HepG2 (cell line): ENCODE measurements around the gene CDNF. TPM values are rescaled to one million over a fixed set of nuclear protein-coding genes. Genes with fewer than 3 reads are reported as not detected.

Experiments
- DZIP1 ChIP-seq: sonication (generic); formaldehyde crosslinking; IDR thresholded peaks from 2 replicates; pipeline ENCODE4 v1.5.0; 2020; ENCODE audit warnings: mild to moderate bottlenecking, missing genetic modification reagents
- EED ChIP-seq: sonication (generic); formaldehyde crosslinking; IDR thresholded peaks from 2 replicates; pipeline ENCODE4 v1.5.0; 2020; ENCODE audit warnings: mild to moderate bottlenecking, missing genetic modification reagents
- GLI4 ChIP-seq: sonication (generic); formaldehyde crosslinking; IDR thresholded peaks from 2 replicates; pipeline ENCODE4 v1.5.1; 2020; ENCODE audit warnings: missing genetic modification reagents, mild to moderate bottlenecking, moderate library complexity, borderline replicate concordance
- HNF1B ChIP-seq: sonication (generic); formaldehyde crosslinking; IDR thresholded peaks from 2 replicates; pipeline ENCODE4 v1.5.1; 2020; ENCODE audit warnings: mild to moderate bottlenecking, moderate library complexity, missing genetic modification reagents
- KAT7 ChIP-seq: IDR thresholded peaks from 2 replicates; pipeline ENCODE4 v1.6.1; 2018; ENCODE audit warnings: borderline replicate concordance, missing compliant biosample characterization
- KLF6 ChIP-seq: IDR thresholded peaks from 2 replicates; pipeline ENCODE4 v1.8.0; 2016; ENCODE audit warnings: missing biosample characterization, missing genetic modification reagents
- MTA1 ChIP-seq: sonication (generic); formaldehyde crosslinking; IDR thresholded peaks from 2 replicates; pipeline ENCODE4 v1.4.0; 2020; ENCODE audit warnings: missing genetic modification reagents, mild to moderate bottlenecking, borderline replicate concordance
- NFE2L1 ChIP-seq: sonication (generic); formaldehyde crosslinking; IDR thresholded peaks from 2 replicates; pipeline ENCODE4 v1.4.0; 2020; ENCODE audit warnings: missing genetic modification reagents, mild to moderate bottlenecking, borderline replicate concordance
- NFKB2 ChIP-seq: sonication (generic); formaldehyde crosslinking; IDR thresholded peaks from 2 replicates; pipeline ENCODE4 v1.4.0; 2020; ENCODE audit warnings: missing genetic modification reagents, borderline replicate concordance
- NONO ChIP-seq, 2 experiments: fragments of 450-650 bp in 1 of 2; sonication (generic) in 1 of 2; formaldehyde crosslinking in 1 of 2; IDR thresholded peaks in 1 of 2; conservative IDR thresholded peaks in 1 of 2; 2 replicates each; pipeline versions ENCODE4 v1.6.1 to v1.8.0; 2017 to 2022; ENCODE audit warnings: mild to moderate bottlenecking in 1 of 2, missing genetic modification reagents in 1 of 2, moderate library complexity in 1 of 2
- NRL ChIP-seq: sonication (generic); formaldehyde crosslinking; IDR thresholded peaks from 2 replicates; pipeline ENCODE4 v1.5.0; 2020; ENCODE audit warnings: missing genetic modification reagents, mild to moderate bottlenecking, moderate library complexity, borderline replicate concordance
- POGK ChIP-seq: sonication (generic); formaldehyde crosslinking; conservative IDR thresholded peaks from 2 replicates; pipeline ENCODE4 v1.8.0; 2022; ENCODE audit warnings: mild to moderate bottlenecking, moderate library complexity, missing genetic modification reagents
- REL ChIP-seq: sonication (generic); formaldehyde crosslinking; conservative IDR thresholded peaks from 2 replicates; pipeline ENCODE4 v1.8.0; 2022; ENCODE audit warnings: mild to moderate bottlenecking, missing genetic modification reagents, moderate library complexity
- TCF7 ChIP-seq: sonication (generic); IDR thresholded peaks from 2 replicates; pipeline ENCODE4 v1.6.1; 2016; ENCODE audit warnings: antibody characterized with exemption, low read depth
- ZNF766 ChIP-seq: sonication (generic); formaldehyde crosslinking; IDR thresholded peaks from 2 replicates; pipeline ENCODE4 v1.5.0; 2020; ENCODE audit warnings: missing genetic modification reagents, borderline replicate concordance
- ZNF816 ChIP-seq: sonication (generic); formaldehyde crosslinking; IDR thresholded peaks from 2 replicates; pipeline ENCODE4 v1.8.0; 2022; ENCODE audit warnings: missing genetic modification reagents, mild to moderate bottlenecking, borderline replicate concordance
- polyA plus RNA-seq, 8 experiments: library from polyadenylated mRNA; depleted of rRNA in 3 of 8; stranded (reverse) in 7 of 8; unstranded in 1 of 8; fragments of >200 nt; fragmentation: Illumina TruSeq in 4 of 8; extraction: Trizol in 4 of 8; gene quantifications; 2 replicates each; pipeline versions ENCODE4 v1.2.1 to v1.2.3, GENCODE V29; 2011 to 2016; ENCODE audit warnings: low read depth in 4 of 8, missing spikeins in 1 of 8, mixed read lengths in 1 of 8; ENCODE audit not compliant: insufficient read depth in 1 of 8
- total RNA-seq, 5 experiments: library from RNA; depleted of rRNA; stranded (reverse); fragments of >200 nt; fragmentation: Illumina TruSeq; extraction: Trizol; gene quantifications; 2 replicates each; pipeline ENCODE4 v1.2.3, GENCODE V29; 2016; ENCODE audit warnings: low read depth in 1 of 5

The CDNF gene
- total and polyA plus RNA-seq, 2 of the 13 experiments (the other 11 are each of a cell fraction or from before 2014, with no cell fraction given), result 0.29 to 0.33 TPM

- TF ChIP-seq DZIP1 (CRISPR knock-in tag) (peak; percentile 81; the same call in 1 of the 2 replicates), TCF7 (0 out of 2 replicates have a peak, but pooled peaks have one; percentile 5), GLI4 (CRISPR knock-in tag) (0 out of 2 replicates have a peak, but pooled peaks have one; percentile 11), HNF1B (CRISPR knock-in tag) (0 out of 2 replicates have a peak, but pooled peaks have one; percentile 22), NFE2L1 (CRISPR knock-in tag) (0 out of 2 replicates have a peak, but pooled peaks have one; percentile 32), MTA1 (CRISPR knock-in tag) (no peak), KAT7 (CRISPR knock-in tag) (peak; percentile 16; the same call in 1 of the 2 replicates), ZNF816 (CRISPR knock-in tag) (0 out of 2 replicates have a peak, but pooled peaks have one; percentile 36), NRL (CRISPR knock-in tag) (peak; percentile 86; the same call in 1 of the 2 replicates), EED (CRISPR knock-in tag) (0 out of 2 replicates have a peak, but pooled peaks have one; percentile 42), REL (CRISPR knock-in tag) (no peak), NFKB2 (CRISPR knock-in tag) (0 out of 2 replicates have a peak, but pooled peaks have one; percentile 43), KLF6 (0 out of 2 replicates have a peak, but pooled peaks have one; percentile 4), ZNF766 (CRISPR knock-in tag) (0 out of 2 replicates have a peak, but pooled peaks have one; percentile 7), NONO (IDR thresholded peaks at IDR 0.05) (no peak), NONO (CRISPR knock-in tag; conservative IDR thresholded peaks at IDR 0.05) (0 out of 2 replicates have a peak, but pooled peaks have one; percentile 24), POGK (no peak)
Measured at GRCh38 chr10:14879124-14879927, 41.5 kb upstream of the CDNF start (continued).
